Pancreas (tissue), 10 donors: ENCODE measurements around the gene ZNF48. TPM values are rescaled to one million over a fixed set of nuclear protein-coding genes. Genes with fewer than 3 reads are reported as not detected.
A peak's percentile ranks its signal among the peaks of the same experiment; 100 is the strongest.

Source experiments
- ATAC-seq, 4 donors: fragments of 200-7000 bp; cut with Tn5 transposase; one replicate each; pipeline versions ENCODE4 v1.8.0 to v1.9.1; 2020; ENCODE audit warnings: mild to moderate bottlenecking in 4 of 4, moderate library complexity in 4 of 4
- DNase-seq, 6 donors: peaks; one replicate each; pipeline ENCODE4 v3.0.0-alpha.2; 2020
- FAIRE-seq: peaks from 2 replicates; lab custom pipeline; 2012; peaks lifted over from hg19 to GRCh38; lab: Jason Lieb, UNC
- H3K27ac ChIP-seq, 4 donors: fragments of 200-600 bp; sonication (generic); 1 replicate in 3 of 4; 2 replicates in 1 of 4; pipeline versions ENCODE4 v1.5.0 to v1.8.0; 2020
- H3K27me3 ChIP-seq, 4 donors: fragments of 200-600 bp; one replicate each; pipeline ENCODE4 v1.8.0; 2021
- H3K36me3 ChIP-seq, 3 donors: fragments of 200-600 bp; sonication (generic) in 1 of 3; one replicate each; pipeline versions ENCODE4 v1.5.0 to v1.8.0; 2020 to 2021
- H3K4me1 ChIP-seq, 3 donors: fragments of 200-600 bp; one replicate each; pipeline ENCODE4 v1.8.0; 2021
- H3K4me3 ChIP-seq, 4 donors: fragments of 200-600 bp; sonication (generic) in 2 of 4; one replicate each; pipeline versions ENCODE4 v1.5.0 to v1.8.0; 2020 to 2021
- H3K9me3 ChIP-seq, 4 donors: fragments of 200-600 bp; one replicate each; pipeline ENCODE4 v1.8.0; 2021
- CTCF ChIP-seq, 4 donors: fragments of 200-600 bp; sonication (generic) in 3 of 4; IDR thresholded peaks; one replicate each; pipeline versions ENCODE4 v1.5.0 to v1.8.0; 2021; ENCODE audit warnings: antibody characterized with exemption in 4 of 4
- WGBS, 2 donors: extraction: QIAGEN DNeasy Blood & Tissue Kit; methylation state at CpG; one replicate each; pipeline ENCODE4 v1.1.7; 2013; 5-methylcytosine and 5-hydroxymethylcytosine counted together
- intact Hi-C, 3 donors: fragments of 100-400 bp; cut with DNase I; formaldehyde crosslinking; loops; one replicate each; pipeline versions ENCODE4 v1.11.1 to v1.14.2; 2022
- polyA plus RNA-seq, 2 donors: library from polyadenylated mRNA; stranded (reverse); fragments of 200-250 nt; gene quantifications; one replicate each; pipeline ENCODE4 v1.2.3, GENCODE V29; 2013
- total RNA-seq, 6 donors: library from RNA; stranded (reverse); fragmentation: NEBNext Ultra II Directional in 4 of 6; extraction: Animal tissue kit (Norgen Biotek cat#: 25700) in 4 of 6; gene quantifications; one replicate each; pipeline versions ENCODE4 v1.2.1 to v1.2.4, GENCODE V29; 2021 to 2023
- donor health status: healthy with polysubstance abuse.
- donor health status: DM: no; HTN: no; CAD: no; lungs with moderate emphysema.
- donor health status: DM: no; HTN: no; CAD: no.
- donor health status: control.
- donor health status: control.
- donor health status: Bipolar disorder and iron deficiency.
- donor health status: DM: yes; HTN: yes; CAD: no.
- donor health status: DM: no; HTN: no; CAD: no.
- donor health status: DM: no; HTN: no; CAD: no.
- donor health status: DM: yes; HTN: yes; CAD: no.

ZNF48 gene
- total and polyA plus RNA-seq, 8 donors, result 3.1 to 6.5 (median 4.6) TPM

- Histone ChIP-seq H3K4me3 (peak overlapping the region; percentile 69 to 85 (median 75)), H3K4me1 (peaks cover 0 to 24% (median 15%) of the 10 kb centered on the region in 3 donors), H3K36me3 (no peaks in the 10 kb centered on the region), H3K9me3 (no peaks in the 10 kb centered on the region), H3K27me3 (no peaks in the 10 kb centered on the region), H3K27ac (peak overlapping the region in 3 of 4 donors; percentile 28 to 50 (median 49))
- no peak for FAIRE-seq
- no peak for ATAC-seq
- intact Hi-C loops, result no loop called here
- WGBS, 2 donors, result 10 to 11% methylated on average over 4 of the region's 4 CpGs
- no peak for TF ChIP-seq CTCF (IDR thresholded peaks at IDR 0.05)
- no peak for DNase-seq
Observed at GRCh38 chr16:30368792-30369090, 26.5 kb upstream of the ZNF48 start.

GRCh38 chr16:30369091-30369937 lies 25.9 kb upstream of the ZNF48 start:
- Histone ChIP-seq H3K9me3 (no peaks in the 10 kb centered on the region), H3K4me1 (peaks cover 5 to 24% (median 15%) of the 10 kb centered on the region in 3 donors), H3K36me3 (no peaks in the 10 kb centered on the region), H3K4me3 (peak overlapping the region; percentile 69 to 85 (median 75)), H3K27ac (peak overlapping the region; percentile 36 to 52 (median 50)), H3K27me3 (no peaks in the 10 kb centered on the region)
- WGBS, 2 donors, result 1% methylated on average over 30 to 45 of the region's 45 CpGs
- intact Hi-C loops, result no loop called here
- peak in 3 of 6 donors; percentile 48 to 87 (median 66) for DNase-seq
- FAIRE-seq, result no peak
- no peak for TF ChIP-seq CTCF (IDR thresholded peaks at IDR 0.05)
- ATAC-seq, result no peak

GRCh38 chr16:30369938-30370455 lies 25.2 kb upstream of the ZNF48 start:
- Histone ChIP-seq H3K27ac (peak overlapping the region; percentile 36 to 52 (median 50)), H3K4me1 (peaks cover 7 to 24% (median 15%) of the 10 kb centered on the region in 3 donors), H3K4me3 (peak overlapping the region; percentile 69 to 85 (median 75)), H3K27me3 (no peaks in the 10 kb centered on the region), H3K36me3 (no peaks in the 10 kb centered on the region), H3K9me3 (no peaks in the 10 kb centered on the region)
- 0 to 1% methylated on average over 4 to 76 of the region's 76 CpGs for WGBS, 2 donors
- no peak for TF ChIP-seq CTCF (IDR thresholded peaks at IDR 0.05)
- FAIRE-seq (no peak), ATAC-seq (no peak), DNase-seq (no peak)
- intact Hi-C loops, result no loop called here

GRCh38 chr16:30370456-30371247 lies 24.6 kb upstream of the ZNF48 start, which contains the start of gene TBC1D10B:
Gene TBC1D10B, minus strand, starts transcription at chr16:30370494. Its CDS starts 311 bp downstream, at chr16:30370183.
- 0 to 1% methylated on average over 33 to 40 of the region's 40 CpGs for WGBS, 2 donors
- Histone ChIP-seq H3K27me3 (no peaks in the 10 kb centered on the region), H3K9me3 (no peaks in the 10 kb centered on the region), H3K4me3 (peak within 1 kb of the TSS; percentile 69 to 85 (median 75)), H3K4me1 (peaks cover 7 to 24% (median 15%) of the 10 kb centered on the region in 3 donors), H3K36me3 (no peaks in the 10 kb centered on the region), H3K27ac (peak within 1 kb of the TSS; percentile 63 to 86 (median 78))
- intact Hi-C loops, result no loop called here
- DNase-seq, result peak; percentile 94 to 100 (median 98)
- FAIRE-seq, result peak; percentile 99
- ATAC-seq, result peak; percentile 84 to 92 (median 86)
- no peak for TF ChIP-seq CTCF (IDR thresholded peaks at IDR 0.05)
